GM11168 (cell line): Measurements from ENCODE around the gene CRYBB3.

Experiments used
- in situ Hi-C: fragments of 300-500 bp; cut with MboI; formaldehyde crosslinking; loops from one replicate; pipeline ENCODE4 v1.12.0; 2022; ENCODE audit warnings: low sequenced_read_pairs; ENCODE audit not compliant: unreplicated experiment

Gene CRYBB3

GRCh38 chr22:25174156-25174887 is 25.3 kb upstream of the CRYBB3 start:
- in situ Hi-C loops = loop anchor here (10.0 kb wide), 1 partner anchor 90 kb away; no protein-coding TSS in a partner anchor

- in situ Hi-C loops = loop anchor here (10.0 kb wide), 1 partner anchor 90 kb away; no protein-coding TSS in a partner anchor
Measured at GRCh38 chr22:25174888-25175411, 24.7 kb upstream of the CRYBB3 start.

GRCh38 chr22:25176175-25176574 is 23.5 kb upstream of the CRYBB3 start:
- in situ Hi-C loops = loop anchor here (10.0 kb wide), 1 partner anchor 91 kb away; no protein-coding TSS in a partner anchor

GRCh38 chr22:25176799-25177198 is 22.9 kb upstream of the CRYBB3 start:
- in situ Hi-C loops = loop anchor here (10.0 kb wide), 1 partner anchor 92 kb away; no protein-coding TSS in a partner anchor

- in situ Hi-C loops = loop anchor here (10.0 kb wide), 1 partner anchor 92 kb away; no protein-coding TSS in a partner anchor
Measured at GRCh38 chr22:25177226-25177625, 22.4 kb upstream of the CRYBB3 start.

- in situ Hi-C loops = loop anchor here (10.0 kb wide), 1 partner anchor 93 kb away; no protein-coding TSS in a partner anchor
Measured at GRCh38 chr22:25177895-25178294, 21.8 kb upstream of the CRYBB3 start.

GRCh38 chr22:25178348-25178747 is 21.3 kb upstream of the CRYBB3 start:
- in situ Hi-C loops = loop anchor here (10.0 kb wide), 1 partner anchor 94 kb away; no protein-coding TSS in a partner anchor

GRCh38 chr22:25178869-25179631 is 20.6 kb upstream of the CRYBB3 start:
- in situ Hi-C loops = loop anchor here (10.0 kb wide), 1 partner anchor 94 kb away; no protein-coding TSS in a partner anchor

- in situ Hi-C loops = no loop called here
Measured at GRCh38 chr22:25182131-25183110, 17.2 kb upstream of the CRYBB3 start.

GRCh38 chr22:25183949-25184619 is 15.6 kb upstream of the CRYBB3 start:
- in situ Hi-C loops = no loop called here

- in situ Hi-C loops = no loop called here
Measured at GRCh38 chr22:25186140-25186539, 13.5 kb upstream of the CRYBB3 start.

- in situ Hi-C loops = no loop called here
Measured at GRCh38 chr22:25187469-25187868, 12.2 kb upstream of the CRYBB3 start.

- in situ Hi-C loops = no loop called here
Measured at GRCh38 chr22:25192406-25192805, 7.3 kb upstream of the CRYBB3 start.

- in situ Hi-C loops = no loop called here
Measured at GRCh38 chr22:25193130-25193529, 6.5 kb upstream of the CRYBB3 start.

- in situ Hi-C loops = no loop called here
Measured at GRCh38 chr22:25193548-25193947, 6.1 kb upstream of the CRYBB3 start.

GRCh38 chr22:25196326-25196725 is 3.3 kb upstream of the CRYBB3 start:
- in situ Hi-C loops = no loop called here

GRCh38 chr22:25197340-25197739 is 2.3 kb upstream of the CRYBB3 start:
- in situ Hi-C loops = no loop called here

- in situ Hi-C loops = no loop called here
Measured at GRCh38 chr22:25200967-25201366, 1.3 kb downstream of the CRYBB3 start.
